Loucy (cell line): Measurements from ENCODE around the gene LBHD2.

Source experiments
- H2AFZ ChIP-seq: fragments of 200-600 bp; sonication (generic); 2 replicates; pipeline ENCODE4 v1.6.0; 2016; ENCODE audit warnings: antibody characterized with exemption, mild to moderate bottlenecking, low read length, moderate library complexity
- H3F3A ChIP-seq: fragments of 200-600 bp; 2 replicates; pipeline ENCODE4 v1.6.0; 2016; ENCODE audit warnings: antibody characterized with exemption, low read depth, mild to moderate bottlenecking
- H3K27me3 ChIP-seq: fragments of 200-600 bp; sonication (generic); 2 replicates; pipeline ENCODE4 v1.6.1; 2014; ENCODE audit warnings: low read length, mild to moderate bottlenecking; ENCODE audit not compliant: insufficient read depth, poor library complexity, severe bottlenecking
- H3K36me3 ChIP-seq: fragments of 200-600 bp; sonication (generic); 2 replicates; pipeline ENCODE4 v1.6.1; 2016; ENCODE audit warnings: low read length; ENCODE audit not compliant: insufficient read depth
- H3K4me1 ChIP-seq: fragments of 200-600 bp; sonication (generic); 2 replicates; pipeline ENCODE4 v1.5.1; 2014; ENCODE audit warnings: low read length, mild to moderate bottlenecking; ENCODE audit not compliant: insufficient read depth, poor library complexity, severe bottlenecking
- H3K4me2 ChIP-seq: fragments of 200-600 bp; sonication (generic); 2 replicates; pipeline ENCODE4 v1.6.0; 2014; ENCODE audit warnings: antibody characterized with exemption, low read length, low read depth, mild to moderate bottlenecking; ENCODE audit not compliant: poor library complexity, severe bottlenecking
- H3K4me3 ChIP-seq: fragments of 200-600 bp; sonication (generic); 2 replicates; pipeline ENCODE4 v1.5.1; 2014; ENCODE audit warnings: low read length, mild to moderate bottlenecking, mixed read lengths; ENCODE audit not compliant: poor library complexity, severe bottlenecking
- H3K79me2 ChIP-seq: fragments of 200-600 bp; sonication (generic); 2 replicates; pipeline ENCODE4 v1.6.1; 2014; ENCODE audit warnings: low read length; ENCODE audit not compliant: insufficient read depth
- H3K9ac ChIP-seq: fragments of 200-600 bp; sonication (generic); 2 replicates; pipeline ENCODE4 v1.6.0; 2014; ENCODE audit warnings: mild to moderate bottlenecking, low read depth, low read length, moderate library complexity; ENCODE audit not compliant: poor library complexity, severe bottlenecking
- H3K9me2 ChIP-seq: fragments of 200-600 bp; sonication (generic); replicated peaks from 2 replicates; pipeline ENCODE4 v1.6.1; 2016; ENCODE audit warnings: low read depth, low read length, mixed read lengths
- H3K9me3 ChIP-seq: fragments of 200-600 bp; sonication (generic); 2 replicates; pipeline ENCODE4 v1.6.1; 2014; ENCODE audit warnings: mild to moderate bottlenecking, antibody characterized with exemption, low read length, low read depth; ENCODE audit not compliant: insufficient read depth
- H4K20me1 ChIP-seq: fragments of 200-600 bp; sonication (generic); 2 replicates; pipeline ENCODE4 v1.6.0; 2014; ENCODE audit warnings: antibody characterized with exemption, low read length, mild to moderate bottlenecking; ENCODE audit not compliant: insufficient read depth, poor library complexity, severe bottlenecking
- EZH2phosphoT487 ChIP-seq: fragments of 200-600 bp; IDR thresholded peaks from 2 replicates; pipeline ENCODE4 v1.6.1; 2018; ENCODE audit warnings: antibody characterized with exemption, mild to moderate bottlenecking, moderate library complexity, borderline replicate concordance
- TF ChIP-seq, protein P1 (sequence below): fragments of 200-600 bp; sonication (generic); conservative IDR thresholded peaks from 2 replicates; pipeline ENCODE4 v1.5.1; 2014; ENCODE audit warnings: mild to moderate bottlenecking, antibody characterized with exemption, low read length

LBHD2 gene

GRCh38 chr14:103137689-103138300, 53.8 kb downstream of the LBHD2 start:
- H2AFZ ChIP-seq: no peak overlapping the region
- H3K9me3 ChIP-seq: no peaks in the 10 kb centered on the region
- no peak overlapping the region for H3K4me3 ChIP-seq
- H3K9ac ChIP-seq: no peak overlapping the region
- H3K36me3 ChIP-seq: no peaks in the 10 kb centered on the region
- H3K4me1 ChIP-seq: peaks cover 6% of the 10 kb centered on the region
- no peaks in the 10 kb centered on the region for H3F3A ChIP-seq
- no peaks in the 10 kb centered on the region for H3K27me3 ChIP-seq
- no peak overlapping the region for H3K4me2 ChIP-seq
- no peaks in the 10 kb centered on the region for H4K20me1 ChIP-seq
- no peaks in the 10 kb centered on the region for H3K79me2 ChIP-seq
- TF ChIP-seq, protein P1, sequence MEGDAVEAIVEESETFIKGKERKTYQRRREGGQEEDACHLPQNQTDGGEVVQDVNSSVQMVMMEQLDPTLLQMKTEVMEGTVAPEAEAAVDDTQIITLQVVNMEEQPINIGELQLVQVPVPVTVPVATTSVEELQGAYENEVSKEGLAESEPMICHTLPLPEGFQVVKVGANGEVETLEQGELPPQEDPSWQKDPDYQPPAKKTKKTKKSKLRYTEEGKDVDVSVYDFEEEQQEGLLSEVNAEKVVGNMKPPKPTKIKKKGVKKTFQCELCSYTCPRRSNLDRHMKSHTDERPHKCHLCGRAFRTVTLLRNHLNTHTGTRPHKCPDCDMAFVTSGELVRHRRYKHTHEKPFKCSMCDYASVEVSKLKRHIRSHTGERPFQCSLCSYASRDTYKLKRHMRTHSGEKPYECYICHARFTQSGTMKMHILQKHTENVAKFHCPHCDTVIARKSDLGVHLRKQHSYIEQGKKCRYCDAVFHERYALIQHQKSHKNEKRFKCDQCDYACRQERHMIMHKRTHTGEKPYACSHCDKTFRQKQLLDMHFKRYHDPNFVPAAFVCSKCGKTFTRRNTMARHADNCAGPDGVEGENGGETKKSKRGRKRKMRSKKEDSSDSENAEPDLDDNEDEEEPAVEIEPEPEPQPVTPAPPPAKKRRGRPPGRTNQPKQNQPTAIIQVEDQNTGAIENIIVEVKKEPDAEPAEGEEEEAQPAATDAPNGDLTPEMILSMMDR: no peak
- TF ChIP-seq EZH2phosphoT487: no peak
- H3K9me2 ChIP-seq: no peaks in the 10 kb centered on the region

- no peak overlapping the region for H3K4me2 ChIP-seq
- H3K9me2 ChIP-seq: no peaks in the 10 kb centered on the region
- H2AFZ ChIP-seq: no peak overlapping the region
- H3K27me3 ChIP-seq: no peaks in the 10 kb centered on the region
- no peak overlapping the region for H3K9ac ChIP-seq
- H3K4me1 ChIP-seq: peaks cover 6% of the 10 kb centered on the region
- TF ChIP-seq, protein P1: no peak
- TF ChIP-seq EZH2phosphoT487: no peak
- no peaks in the 10 kb centered on the region for H3F3A ChIP-seq
- H3K9me3 ChIP-seq: no peaks in the 10 kb centered on the region
- H3K79me2 ChIP-seq: no peaks in the 10 kb centered on the region
- H4K20me1 ChIP-seq: no peaks in the 10 kb centered on the region
- no peak overlapping the region for H3K4me3 ChIP-seq
- no peaks in the 10 kb centered on the region for H3K36me3 ChIP-seq
Observed at GRCh38 chr14:103138301-103139131, 54.5 kb downstream of the LBHD2 start.

DNA sequence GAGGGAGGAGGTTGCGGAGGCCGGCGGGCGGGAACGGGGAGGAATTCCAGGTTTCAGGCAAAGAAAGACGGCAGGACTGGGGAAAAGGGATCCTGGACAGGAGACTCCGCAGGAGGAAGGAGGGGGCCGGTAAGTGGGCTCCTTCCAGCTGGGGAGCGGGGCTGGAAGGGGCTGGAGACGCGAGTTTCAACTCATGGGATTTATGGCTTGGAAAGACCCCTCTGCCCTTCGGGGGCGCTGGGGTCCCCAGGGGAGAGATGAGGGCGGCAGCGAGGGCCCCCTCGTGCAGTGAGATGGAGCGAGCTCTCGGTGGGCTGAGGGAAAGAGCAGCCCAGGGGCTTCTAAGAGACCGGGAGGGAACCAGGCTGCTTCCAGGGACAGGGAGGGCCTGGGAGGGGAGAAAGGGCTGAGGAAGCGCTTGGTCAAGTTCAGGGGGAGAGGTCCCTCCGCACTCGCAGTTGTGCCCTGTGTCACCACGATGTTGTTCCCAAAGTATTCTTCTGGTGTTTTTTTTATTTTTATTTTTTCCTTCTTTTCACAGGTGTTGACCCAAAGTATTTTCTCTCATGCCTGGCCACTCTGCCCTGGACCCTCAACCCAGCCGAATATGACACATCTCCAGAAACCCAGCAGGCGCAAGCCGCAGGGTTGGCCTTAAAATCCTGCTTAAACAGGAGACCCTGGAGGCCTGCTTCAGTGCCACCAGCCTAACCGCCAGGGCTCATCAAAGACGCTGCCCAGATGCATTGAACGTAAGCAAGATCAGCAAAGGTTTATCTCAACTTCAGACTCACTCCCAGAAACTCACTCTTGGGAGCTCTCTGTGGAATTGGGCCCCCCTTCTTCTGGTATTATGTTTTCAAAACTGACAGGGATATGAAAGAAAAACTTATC, 55.4 kb downstream of the LBHD2 start:
- TF ChIP-seq, protein P1: no peak
- no peak for TF ChIP-seq EZH2phosphoT487
- H3K4me1 ChIP-seq: peaks cover 6% of the 10 kb centered on the region
- no peaks in the 10 kb centered on the region for H3F3A ChIP-seq
- H3K4me2 ChIP-seq: no peak overlapping the region
- no peak overlapping the region for H3K4me3 ChIP-seq
- no peaks in the 10 kb centered on the region for H3K36me3 ChIP-seq
- no peaks in the 10 kb centered on the region for H3K79me2 ChIP-seq
- no peak overlapping the region for H2AFZ ChIP-seq
- no peaks in the 10 kb centered on the region for H3K9me2 ChIP-seq
- no peaks in the 10 kb centered on the region for H3K9me3 ChIP-seq
- no peak overlapping the region for H3K9ac ChIP-seq
- H3K27me3 ChIP-seq: no peaks in the 10 kb centered on the region
- no peaks in the 10 kb centered on the region for H4K20me1 ChIP-seq
